G401 (cell line): Measurements from ENCODE around the gene RDH12. TPM values are rescaled to one million over a fixed set of nuclear protein-coding genes. Genes with fewer than 3 reads are reported as not detected.

Experiments used
- DNase-seq: peaks from one replicate; pipeline ENCODE4 v3.0.0-alpha.2; 2015; ENCODE audit warnings: low spot score
- in situ Hi-C: cut with HindIII; loops from 2 replicates; pipeline ENCODE4 v1.10.0; 2016; ENCODE audit warnings: low sequenced_read_pairs, mixed read lengths
- total RNA-seq: library from RNA; depleted of rRNA; stranded (reverse); fragments of >200 nt; shearing (Covaris generic); gene quantifications from 2 replicates; pipeline ENCODE4 v1.2.3, GENCODE V29; 2014

RDH12 gene
- total RNA-seq, 1 experiment from 2014 or later, result not detected

DNA sequence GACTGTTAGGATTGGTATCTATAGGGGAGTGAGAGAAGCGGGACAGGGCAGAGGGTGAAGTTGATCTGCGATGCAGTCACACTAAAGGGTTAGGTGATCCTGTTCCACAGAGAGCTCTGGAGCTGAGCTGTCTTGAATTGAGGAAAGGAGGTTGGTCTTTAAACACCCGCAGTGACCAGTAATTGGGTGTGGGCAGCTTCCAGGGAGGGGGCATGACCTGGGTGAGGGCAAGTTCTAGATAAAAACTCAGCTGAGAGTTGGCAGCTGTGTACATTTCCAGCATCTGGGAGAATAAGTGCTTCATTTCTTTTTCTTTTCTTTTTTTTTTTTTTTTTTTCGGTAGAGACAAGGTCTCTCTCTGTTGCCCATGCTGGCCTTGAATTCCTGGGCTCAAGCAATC, 35.1 kb downstream of the RDH12 start:
- in situ Hi-C loops, result no loop called here

DNA sequence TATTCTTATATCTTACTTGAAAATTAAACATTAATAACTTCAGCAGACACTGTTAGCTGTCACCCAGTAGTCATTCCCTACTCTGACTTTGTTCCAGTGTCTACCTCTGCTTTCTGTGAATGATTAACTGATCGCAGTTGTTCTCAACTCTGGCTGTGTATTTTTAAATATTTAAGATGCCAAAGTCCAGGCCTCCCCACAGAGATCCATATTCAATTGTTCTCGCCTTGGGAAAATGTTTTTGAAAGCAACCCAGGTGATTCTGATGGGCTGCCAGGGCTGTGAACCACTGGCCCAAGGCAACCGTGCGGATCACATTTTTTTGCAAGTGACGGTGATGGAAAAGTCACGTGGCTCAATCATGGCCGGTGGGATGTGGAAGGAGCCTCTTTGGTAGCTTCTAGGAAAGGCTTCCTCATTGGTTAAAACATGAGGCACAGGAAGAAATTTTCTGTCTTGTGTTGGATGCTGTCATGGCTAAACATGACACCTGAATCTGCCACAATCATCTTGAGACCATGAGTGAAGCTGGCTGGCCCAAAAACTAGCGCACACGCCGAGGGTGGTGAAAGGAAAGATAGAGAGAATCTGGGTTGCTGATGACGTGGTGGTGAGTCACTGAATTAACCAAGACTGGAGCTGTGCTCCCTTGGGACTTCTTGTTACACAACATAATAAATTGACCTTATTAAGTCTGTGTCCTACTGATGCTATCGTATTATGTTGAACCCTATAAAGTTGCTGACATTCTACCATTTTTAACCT, 37.2 kb downstream of the RDH12 start:
- in situ Hi-C loops, result no loop called here
- no peak for DNase-seq

More for the DNA sequence above, 35.1 kb downstream of the RDH12 start:
- DNase-seq, result no peak

DNA sequence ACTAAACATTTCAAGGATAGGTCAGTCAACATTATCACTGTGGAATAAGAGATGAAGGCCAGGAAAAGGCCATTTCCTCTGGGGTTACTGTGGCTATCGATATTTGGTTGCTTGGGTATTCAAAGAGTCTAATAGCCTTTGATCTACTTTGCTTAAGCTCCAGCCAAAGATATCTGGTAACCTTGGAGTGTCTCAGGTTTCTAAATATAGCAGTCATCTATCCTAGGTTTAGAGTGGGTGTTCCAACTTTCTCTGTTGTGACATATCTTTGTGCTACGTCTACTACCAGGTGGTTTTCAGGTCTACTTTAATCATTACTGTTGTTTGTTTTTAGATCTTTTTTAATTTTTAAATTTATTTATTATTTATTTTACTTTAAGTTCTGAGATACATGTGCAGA, 42.4 kb downstream of the RDH12 start:
- DNase-seq, result no peak
- in situ Hi-C loops, result no loop called here

DNA sequence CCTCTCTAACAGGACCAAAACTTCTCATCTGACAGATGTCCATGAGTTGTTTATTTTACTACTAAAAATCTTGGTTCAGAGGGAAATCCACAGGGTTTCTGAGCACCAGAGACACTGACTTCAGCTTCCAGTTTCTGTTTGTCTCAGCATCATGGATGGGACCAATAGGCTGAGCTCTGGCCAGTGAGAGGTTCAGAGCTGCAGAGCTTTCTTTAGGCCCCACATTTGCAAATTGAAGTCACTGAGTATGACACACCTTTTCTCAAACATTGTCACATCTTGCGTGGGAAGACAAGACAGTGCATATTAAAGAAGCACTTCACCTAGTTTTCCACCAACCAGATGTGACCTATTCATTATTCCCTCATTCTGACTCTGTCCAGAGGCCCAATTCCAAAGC, 45.2 kb downstream of the RDH12 start:
- in situ Hi-C loops, result no loop called here
- no peak for DNase-seq

GRCh38 chr14:67748312-67748711, 46.6 kb downstream of the RDH12 start:
- in situ Hi-C loops, result no loop called here

GRCh38 chr14:67749341-67750084, 47.8 kb downstream of the RDH12 start:
- in situ Hi-C loops, result no loop called here
- no peak for DNase-seq

More at GRCh38 chr14:67748312-67748711, 46.6 kb downstream of the RDH12 start:
- DNase-seq, result no peak

DNA sequence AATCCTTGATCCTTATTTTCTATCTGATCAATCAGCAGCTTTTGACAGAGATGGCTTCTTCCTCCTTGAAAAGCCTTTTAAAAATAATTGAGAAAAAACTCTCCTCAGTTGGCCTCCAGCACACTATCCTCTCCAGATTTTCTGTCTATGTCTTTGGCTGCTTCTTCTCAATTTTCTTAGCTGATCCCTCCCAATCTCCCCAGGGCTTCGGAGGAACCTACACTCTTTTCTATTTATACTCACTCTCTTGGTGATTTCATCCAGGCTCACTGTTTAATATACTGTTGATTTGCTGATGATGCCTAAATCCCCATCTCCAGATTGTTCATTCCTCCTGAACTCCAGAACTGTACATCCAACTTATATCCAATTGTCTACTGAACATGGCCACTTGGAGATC, 54.8 kb downstream of the RDH12 start:
- in situ Hi-C loops, result no loop called here
- no peak for DNase-seq

GRCh38 chr14:67757175-67757574, 55.5 kb downstream of the RDH12 start:
- in situ Hi-C loops, result no loop called here
- DNase-seq, result no peak

GRCh38 chr14:67759916-67760315, 58.2 kb downstream of the RDH12 start:
- in situ Hi-C loops, result no loop called here
- DNase-seq, result no peak

GRCh38 chr14:67762051-67762450, 60.4 kb downstream of the RDH12 start:
- DNase-seq, result no peak
- in situ Hi-C loops, result no loop called here

DNA sequence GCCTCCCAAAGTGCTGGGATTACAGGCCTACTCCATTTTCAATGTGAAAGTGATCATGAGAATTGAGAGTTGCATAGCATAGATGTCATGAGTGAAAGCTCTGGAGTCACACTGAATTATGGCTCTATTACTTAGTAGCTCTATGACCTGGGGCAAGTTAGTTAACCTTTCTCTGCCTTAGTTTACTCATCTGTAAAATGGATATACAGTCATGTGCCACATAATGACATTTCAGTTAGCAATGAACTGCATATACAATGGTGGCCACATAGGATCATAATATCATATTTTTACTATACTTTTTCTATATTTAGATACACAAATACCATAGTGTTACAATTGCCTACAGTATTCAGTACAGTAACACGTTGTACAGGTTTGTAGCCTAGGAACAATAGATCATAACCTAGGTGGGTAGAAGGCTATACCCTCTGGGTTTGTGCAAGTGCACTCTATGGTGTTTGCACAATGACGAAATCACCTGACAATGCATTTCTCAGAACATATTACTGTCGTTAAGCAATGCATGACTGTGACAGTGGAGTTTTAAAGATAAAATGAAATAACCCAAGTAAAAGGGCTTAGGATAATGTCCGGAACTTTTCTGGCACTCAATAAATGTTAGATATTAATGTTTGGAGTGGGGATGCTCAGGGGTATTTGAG, 61.6 kb downstream of the RDH12 start:
- no peak for DNase-seq
- in situ Hi-C loops, result no loop called here

DNA sequence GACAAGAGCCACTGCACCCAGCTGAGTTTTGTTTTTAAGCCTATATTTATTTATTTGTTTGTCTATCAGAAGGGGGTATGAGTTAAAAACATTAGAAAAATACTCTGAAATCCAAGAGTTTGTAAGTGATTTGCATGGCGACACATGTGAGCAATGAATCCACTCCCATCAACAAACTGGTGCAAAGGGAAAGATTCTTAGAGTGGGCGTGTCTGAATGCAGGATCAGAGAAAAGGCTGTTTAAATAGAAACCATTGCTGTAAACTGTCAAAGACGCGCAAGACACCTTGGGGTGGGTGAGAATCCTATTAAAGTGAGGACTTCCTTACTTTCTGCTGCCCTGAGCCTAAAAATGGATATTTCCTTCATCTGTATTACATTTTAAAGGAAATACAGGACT, 62.8 kb downstream of the RDH12 start:
- DNase-seq, result no peak
- in situ Hi-C loops, result no loop called here

- in situ Hi-C loops, result no loop called here
- DNase-seq, result no peak
Observed at GRCh38 chr14:67765192-67765834, 63.6 kb downstream of the RDH12 start.

DNA sequence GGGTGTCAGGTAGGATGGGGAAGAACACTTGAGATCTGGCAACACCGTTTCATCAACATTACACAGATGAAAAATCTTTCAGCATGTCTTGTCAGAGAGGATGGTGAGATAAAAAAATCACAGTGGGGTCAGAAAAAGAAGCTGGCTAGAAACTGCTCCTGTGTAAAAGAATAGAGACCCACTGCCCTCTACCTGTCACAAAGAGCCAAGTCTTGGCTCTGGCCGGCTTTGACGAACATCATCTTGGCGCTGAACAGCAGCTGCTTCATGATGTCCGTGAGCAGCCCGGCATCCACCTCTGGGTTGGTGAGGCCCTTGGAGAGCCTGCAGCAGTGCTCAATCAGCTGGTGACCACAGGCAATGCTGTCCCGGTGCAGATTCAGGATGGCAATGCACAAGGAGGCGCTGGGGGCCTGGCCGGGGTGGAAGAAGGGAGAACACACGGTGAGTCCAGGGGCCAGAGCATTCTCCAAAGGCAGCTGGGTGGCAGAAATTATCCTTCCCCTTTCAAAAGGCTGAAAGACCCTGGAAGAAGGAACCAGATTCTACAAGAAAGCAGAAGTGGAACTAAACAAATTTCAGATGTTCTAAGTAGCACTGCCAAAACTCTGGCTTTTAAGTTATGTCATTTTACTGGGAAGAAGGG, 64.5 kb downstream of the RDH12 start:
- no peak for DNase-seq
- in situ Hi-C loops, result no loop called here

- in situ Hi-C loops, result no loop called here
Observed at GRCh38 chr14:67768219-67768618, 66.5 kb downstream of the RDH12 start.

DNA sequence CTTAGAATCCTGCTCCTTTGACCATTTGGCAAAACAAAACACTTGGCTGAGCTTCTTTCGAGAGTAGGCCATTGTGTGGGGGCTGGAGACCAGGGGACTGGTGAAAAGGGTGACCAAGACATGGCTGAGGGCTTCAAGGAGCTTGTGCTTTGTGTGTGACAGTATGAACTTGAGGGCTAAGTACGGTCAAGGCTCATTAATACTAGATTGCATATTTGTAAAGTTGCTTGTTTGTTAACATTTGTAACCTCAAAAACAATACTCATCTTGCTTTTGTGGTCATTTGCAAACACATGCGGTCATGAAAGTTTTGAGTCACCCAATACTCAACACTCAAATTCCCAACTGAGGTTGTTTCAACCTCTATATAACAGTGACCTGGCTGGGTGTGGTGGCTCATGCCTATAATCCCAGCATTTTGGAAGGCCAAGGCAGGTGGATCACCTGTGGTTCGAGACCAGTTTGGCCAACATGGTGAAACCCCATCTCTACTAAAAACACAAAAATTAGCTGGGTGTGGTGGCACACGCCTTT, 72.2 kb downstream of the RDH12 start:
- in situ Hi-C loops, result no loop called here
- DNase-seq, result no peak

More at GRCh38 chr14:67768219-67768618, 66.5 kb downstream of the RDH12 start:
- no peak for DNase-seq

- in situ Hi-C loops, result no loop called here
- no peak for DNase-seq
Observed at GRCh38 chr14:67776653-67777322, 75.1 kb downstream of the RDH12 start.

DNA sequence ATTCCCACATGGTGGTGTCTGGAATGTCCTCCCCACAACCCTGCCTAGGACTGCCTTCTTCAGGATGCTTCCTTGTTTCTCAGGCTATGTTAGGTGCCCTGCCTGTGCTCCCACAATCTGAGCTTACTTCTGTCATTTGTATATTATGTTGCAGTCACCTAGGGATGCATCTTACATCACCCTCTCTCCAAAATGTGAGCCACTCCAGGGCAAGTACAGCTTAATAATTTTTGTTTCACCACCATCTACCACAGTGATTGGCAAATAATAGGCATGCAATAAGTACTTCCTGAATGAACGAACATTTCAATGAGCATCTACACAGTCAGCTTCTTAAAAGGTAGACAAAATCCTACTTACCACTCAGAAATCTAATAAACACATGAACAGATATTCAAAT, 77.1 kb downstream of the RDH12 start:
- no peak for DNase-seq
- in situ Hi-C loops, result no loop called here
